GF-D8 (cell line): Measurements from ENCODE around the gene HES1.
A peak's percentile ranks its signal among the peaks of the same experiment; 100 is the strongest.
"Not testable (repeated sequence)": the region's sequence is repeated elsewhere in the genome, so short reads cannot be mapped to it uniquely, and the experiment has no call there.

ENCODE experiments used
- DNase-seq: peaks from one replicate; lab custom pipeline; 2025; lab: John Stamatoyannopoulos, UW

HES1 gene

GRCh38 chr3:194141415-194142155 is 5.6 kb downstream of the HES1 start:
- DNase-seq: peak; percentile 70

- peak; percentile 37 for DNase-seq
Observed at GRCh38 chr3:194142156-194142910, 6.4 kb downstream of the HES1 start.

- DNase-seq: no peak
Observed at GRCh38 chr3:194145702-194146101, 9.8 kb downstream of the HES1 start.

GRCh38 chr3:194147679-194148078 is 11.7 kb downstream of the HES1 start:
- DNase-seq: no peak

- no peak for DNase-seq
Observed at GRCh38 chr3:194148383-194148782, 12.4 kb downstream of the HES1 start.

- DNase-seq: no peak
Observed at GRCh38 chr3:194150252-194150934, 14.4 kb downstream of the HES1 start.

GRCh38 chr3:194150935-194151302 is 15.0 kb downstream of the HES1 start:
- DNase-seq: not testable (repeated sequence)

- DNase-seq: no peak
Observed at GRCh38 chr3:194154346-194154745, 18.4 kb downstream of the HES1 start.

GRCh38 chr3:194156095-194156494 is 20.1 kb downstream of the HES1 start:
- DNase-seq: no peak

GRCh38 chr3:194158942-194159439 is 23.0 kb downstream of the HES1 start:
- DNase-seq: no peak

- DNase-seq: no peak
Observed at GRCh38 chr3:194160158-194160557, 24.2 kb downstream of the HES1 start.

- DNase-seq: no peak
Observed at GRCh38 chr3:194161131-194162045, 25.4 kb downstream of the HES1 start.

- DNase-seq: no peak
Observed at GRCh38 chr3:194162070-194162678, 26.2 kb downstream of the HES1 start.

- no peak for DNase-seq
Observed at GRCh38 chr3:194162817-194163584, 27.1 kb downstream of the HES1 start.

- DNase-seq: no peak
Observed at GRCh38 chr3:194163697-194164096, 27.7 kb downstream of the HES1 start.

- no peak for DNase-seq
Observed at GRCh38 chr3:194164861-194165260, 28.9 kb downstream of the HES1 start.

- DNase-seq: peak; percentile 71
Observed at GRCh38 chr3:194165271-194166018, 29.5 kb downstream of the HES1 start.

- DNase-seq: no peak
Observed at GRCh38 chr3:194166682-194167479, 30.9 kb downstream of the HES1 start.
